HepG2 (cell line): ENCODE measurements around the gene WNK4. TPM values are rescaled to one million over a fixed set of nuclear protein-coding genes. Genes with fewer than 3 reads are reported as not detected.

ENCODE experiments used
- CEBPB ChIP-seq: IDR thresholded peaks from 2 replicates; pipeline ENCODE4 v1.6.1; 2011; ENCODE audit warnings: low read depth, low read length, improper control_type of control experiment, borderline replicate concordance
- ELF4 ChIP-seq: sonication (generic); formaldehyde crosslinking; IDR thresholded peaks from 2 replicates; pipeline ENCODE4 v1.5.0; 2020; ENCODE audit warnings: missing genetic modification reagents, mild to moderate bottlenecking, moderate library complexity, borderline replicate concordance
- FOXJ3 ChIP-seq: sonication (generic); formaldehyde crosslinking; IDR thresholded peaks from 2 replicates; pipeline ENCODE4 v1.4.0; 2020; ENCODE audit warnings: missing genetic modification reagents, mild to moderate bottlenecking, borderline replicate concordance
- KDM6A ChIP-seq: IDR thresholded peaks from 2 replicates; pipeline ENCODE4 v1.6.1; 2016; ENCODE audit warnings: low read depth
- MEF2D ChIP-seq: sonication (generic); formaldehyde crosslinking; IDR thresholded peaks from 2 replicates; pipeline ENCODE4 v1.5.1; 2020; ENCODE audit warnings: mild to moderate bottlenecking, missing genetic modification reagents
- NRL ChIP-seq: sonication (generic); formaldehyde crosslinking; IDR thresholded peaks from 2 replicates; pipeline ENCODE4 v1.5.0; 2020; ENCODE audit warnings: missing genetic modification reagents, mild to moderate bottlenecking, moderate library complexity, borderline replicate concordance
- RAD21 ChIP-seq: fragments of 450-650 bp; formaldehyde crosslinking; IDR thresholded peaks from 2 replicates; pipeline ENCODE4 v1.5.0; 2020; ENCODE audit warnings: mild to moderate bottlenecking
- TAF15 ChIP-seq: fragments of 200-400 bp; formaldehyde crosslinking; IDR thresholded peaks from one replicate; pipeline ENCODE4 v1.6.1; 2018; ENCODE audit warnings: mild to moderate bottlenecking, low read depth, low read length; ENCODE audit not compliant: poor library complexity, severe bottlenecking
- TEAD3 ChIP-seq: optimal IDR thresholded peaks from 2 replicates; pipeline ENCODE3; 2016; ENCODE audit warnings: borderline replicate concordance
- ZBTB21 ChIP-seq: sonication (generic); formaldehyde crosslinking; IDR thresholded peaks from 2 replicates; pipeline ENCODE4 v1.4.0; 2020; ENCODE audit warnings: missing genetic modification reagents
- ZEB1 ChIP-seq: IDR thresholded peaks from 2 replicates; pipeline ENCODE4 v1.6.1; 2012; ENCODE audit warnings: mild to moderate bottlenecking, low read depth, inconsistent platforms; ENCODE audit not compliant: insufficient replicate concordance
- ZNF382 ChIP-seq: sonication (generic); formaldehyde crosslinking; IDR thresholded peaks from 2 replicates; pipeline ENCODE4 v1.5.0; 2020; ENCODE audit warnings: missing genetic modification reagents, mild to moderate bottlenecking, borderline replicate concordance
- ZNF451 ChIP-seq: sonication (generic); formaldehyde crosslinking; IDR thresholded peaks from 2 replicates; pipeline ENCODE4 v1.5.0; 2020; ENCODE audit warnings: mild to moderate bottlenecking, missing genetic modification reagents
- ZNF607 ChIP-seq: sonication (generic); formaldehyde crosslinking; IDR thresholded peaks from 2 replicates; pipeline ENCODE4 v1.5.1; 2020; ENCODE audit warnings: missing genetic modification reagents, mild to moderate bottlenecking, borderline replicate concordance
- ZSCAN25 ChIP-seq: sonication (generic); formaldehyde crosslinking; IDR thresholded peaks from 2 replicates; pipeline ENCODE4 v1.8.0; 2022; ENCODE audit warnings: mild to moderate bottlenecking, missing genetic modification reagents
- polyA plus RNA-seq, 8 experiments: library from polyadenylated mRNA; depleted of rRNA in 3 of 8; stranded (reverse) in 7 of 8; unstranded in 1 of 8; fragments of >200 nt; fragmentation: Illumina TruSeq in 4 of 8; extraction: Trizol in 4 of 8; gene quantifications; 2 replicates each; pipeline versions ENCODE4 v1.2.1 to v1.2.3, GENCODE V29; 2011 to 2016; ENCODE audit warnings: low read depth in 4 of 8, missing spikeins in 1 of 8, mixed read lengths in 1 of 8; ENCODE audit not compliant: insufficient read depth in 1 of 8
- total RNA-seq, 5 experiments: library from RNA; depleted of rRNA; stranded (reverse); fragments of >200 nt; fragmentation: Illumina TruSeq; extraction: Trizol; gene quantifications; 2 replicates each; pipeline ENCODE4 v1.2.3, GENCODE V29; 2016; ENCODE audit warnings: low read depth in 1 of 5
- TF ChIP-seq, protein P1 (sequence below): sonication (generic); formaldehyde crosslinking; IDR thresholded peaks from 2 replicates; pipeline ENCODE4 v1.5.1; 2020; ENCODE audit warnings: mild to moderate bottlenecking, missing genetic modification reagents
- TF ChIP-seq, protein P2 (sequence below): sonication (generic); formaldehyde crosslinking; IDR thresholded peaks from 2 replicates; pipeline ENCODE4 v1.8.0; 2022; ENCODE audit warnings: missing genetic modification reagents, mild to moderate bottlenecking, inconsistent platforms, borderline replicate concordance
- TF ChIP-seq, protein P3 (sequence below): sonication (generic); formaldehyde crosslinking; IDR thresholded peaks from 2 replicates; pipeline ENCODE4 v1.8.0; 2022; ENCODE audit warnings: missing genetic modification reagents, mild to moderate bottlenecking, borderline replicate concordance
- TF ChIP-seq, protein P4 (sequence below): sonication (generic); formaldehyde crosslinking; IDR thresholded peaks from 2 replicates; pipeline ENCODE4 v1.8.0; 2022; ENCODE audit warnings: missing genetic modification reagents, low read depth, mild to moderate bottlenecking, borderline replicate concordance
- TF ChIP-seq, protein P5 (sequence below): sonication (generic); formaldehyde crosslinking; IDR thresholded peaks from 2 replicates; pipeline ENCODE4 v1.8.0; 2022; ENCODE audit warnings: mild to moderate bottlenecking, missing genetic modification reagents, moderate library complexity

WNK4 gene
- total and polyA plus RNA-seq, 2 of the 13 experiments (the other 11 are each of a cell fraction or from before 2014, with no cell fraction given) = 2.7 to 13.7 TPM

DNA sequence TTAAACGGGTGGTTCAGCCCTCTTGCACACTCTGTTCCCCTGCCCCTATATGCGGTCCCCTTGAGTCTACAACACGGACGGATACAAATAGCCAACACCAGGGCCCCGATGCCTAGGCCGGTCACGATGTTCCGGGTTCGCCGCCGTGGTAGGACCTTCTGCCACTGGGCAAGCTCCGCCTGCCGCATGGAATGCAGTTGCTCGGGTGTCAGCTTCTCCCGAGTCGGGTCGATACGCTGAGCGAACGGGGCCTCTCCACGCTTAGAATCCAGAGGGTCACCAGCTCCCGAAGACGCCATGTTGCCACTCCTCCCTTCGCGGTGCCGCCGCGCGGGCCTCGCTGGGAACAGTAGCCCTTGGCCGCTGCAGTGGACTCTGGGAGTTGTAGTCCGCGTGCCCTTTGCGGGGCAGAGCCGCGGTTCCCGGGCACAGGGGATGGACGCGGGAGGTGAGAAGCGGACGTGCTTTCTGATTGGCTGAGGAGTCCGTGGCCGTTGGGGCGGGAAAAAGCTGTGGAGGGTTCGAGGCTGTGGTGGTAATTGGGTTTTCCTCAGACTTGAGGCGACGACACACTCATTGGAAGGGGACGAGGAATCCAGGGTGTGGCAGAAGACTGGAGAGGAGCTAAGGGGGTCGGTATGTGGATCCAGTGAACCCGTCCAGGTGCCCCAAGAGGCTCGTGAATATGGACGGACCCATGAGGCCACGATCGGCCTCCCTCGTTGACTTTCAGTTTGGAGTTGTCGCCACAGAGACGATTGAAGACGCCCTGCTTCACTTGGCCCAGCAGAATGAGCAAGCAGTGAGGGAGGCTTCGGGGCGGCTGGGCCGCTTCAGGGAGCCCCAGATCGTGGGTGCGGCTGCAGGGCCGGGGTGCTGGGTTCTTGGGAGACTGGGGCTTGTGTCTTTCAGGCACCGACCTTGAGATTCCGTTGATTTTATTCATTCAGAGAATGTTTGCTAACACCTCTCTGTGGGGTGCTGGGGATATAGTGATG lies 18.3 kb downstream of the WNK4 start, which contains the start of the genes CNTD1 and COA3 (continued):
- TF ChIP-seq ZBTB21 (no peak; the same call in none of the 2 replicates), RAD21 (CRISPR knock-in tag) (peak; percentile 67), ZNF451 (CRISPR knock-in tag) (peak; percentile 54), TAF15 (peak; percentile 90), NRL (CRISPR knock-in tag) (peak; percentile 85), TEAD3 (CRISPR knock-in tag) (peak; percentile 85), ZNF382 (no peak), FOXJ3 (CRISPR knock-in tag) (peak; percentile 48; the same call in 1 of the 2 replicates), ZSCAN25 (CRISPR knock-in tag) (peak; percentile 87), ELF4 (CRISPR knock-in tag) (0 out of 2 replicates have a peak, but pooled peaks have one; percentile 64), ZNF607 (peak; percentile 89), KDM6A (peak; percentile 22; the same call in 1 of the 2 replicates), MEF2D (peak; percentile 90), CEBPB (no peak), ZEB1 (peak; percentile 14)
- TF ChIP-seq, protein P1, sequence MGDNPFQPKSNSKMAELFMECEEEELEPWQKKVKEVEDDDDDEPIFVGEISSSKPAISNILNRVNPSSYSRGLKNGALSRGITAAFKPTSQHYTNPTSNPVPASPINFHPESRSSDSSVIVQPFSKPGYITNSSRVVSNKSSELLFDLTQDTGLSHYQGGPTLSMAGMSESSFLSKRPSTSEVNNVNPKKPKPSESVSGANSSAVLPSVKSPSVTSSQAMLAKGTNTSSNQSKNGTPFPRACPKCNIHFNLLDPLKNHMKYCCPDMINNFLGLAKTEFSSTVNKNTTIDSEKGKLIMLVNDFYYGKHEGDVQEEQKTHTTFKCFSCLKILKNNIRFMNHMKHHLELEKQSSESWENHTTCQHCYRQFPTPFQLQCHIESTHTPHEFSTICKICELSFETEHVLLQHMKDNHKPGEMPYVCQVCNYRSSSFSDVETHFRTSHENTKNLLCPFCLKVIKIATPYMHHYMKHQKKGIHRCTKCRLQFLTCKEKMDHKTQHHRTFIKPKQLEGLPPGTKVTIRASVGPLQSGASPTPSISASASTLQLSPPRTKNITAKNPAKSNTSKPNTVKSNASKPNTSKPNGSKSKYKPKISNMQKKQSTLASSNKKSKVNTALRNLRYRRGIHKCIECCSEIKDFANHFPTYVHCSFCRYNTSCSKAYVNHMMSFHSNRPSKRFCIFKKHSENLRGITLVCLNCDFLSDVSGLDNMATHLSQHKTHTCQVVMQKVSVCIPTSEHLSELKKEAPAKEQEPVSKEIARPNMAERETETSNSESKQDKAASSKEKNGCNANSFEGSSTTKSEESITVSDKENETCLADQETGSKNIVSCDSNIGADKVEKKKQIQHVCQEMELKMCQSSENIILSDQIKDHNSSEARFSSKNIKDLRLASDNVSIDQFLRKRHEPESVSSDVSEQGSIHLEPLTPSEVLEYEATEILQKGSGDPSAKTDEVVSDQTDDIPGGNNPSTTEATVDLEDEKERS (CRISPR knock-in tag) = peak; percentile 98
- TF ChIP-seq, protein P2, sequence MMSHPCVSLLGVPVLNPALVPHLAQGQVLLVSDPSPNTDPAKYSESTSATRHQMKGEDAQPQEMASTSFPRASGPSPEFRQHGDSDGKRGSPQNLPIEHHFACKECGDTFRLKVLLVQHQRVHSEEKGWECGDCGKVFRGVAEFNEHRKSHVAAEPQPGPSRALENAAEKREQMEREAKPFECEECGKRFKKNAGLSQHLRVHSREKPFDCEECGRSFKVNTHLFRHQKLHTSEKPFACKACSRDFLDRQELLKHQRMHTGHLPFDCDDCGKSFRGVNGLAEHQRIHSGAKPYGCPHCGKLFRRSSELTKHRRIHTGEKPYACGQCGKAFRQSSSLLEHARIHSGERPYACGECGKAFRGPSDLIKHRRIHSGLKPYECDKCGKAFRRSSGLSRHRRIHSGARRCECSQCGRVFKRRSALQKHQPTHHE (CRISPR knock-in tag) = peak; percentile 98
- TF ChIP-seq, protein P3, sequence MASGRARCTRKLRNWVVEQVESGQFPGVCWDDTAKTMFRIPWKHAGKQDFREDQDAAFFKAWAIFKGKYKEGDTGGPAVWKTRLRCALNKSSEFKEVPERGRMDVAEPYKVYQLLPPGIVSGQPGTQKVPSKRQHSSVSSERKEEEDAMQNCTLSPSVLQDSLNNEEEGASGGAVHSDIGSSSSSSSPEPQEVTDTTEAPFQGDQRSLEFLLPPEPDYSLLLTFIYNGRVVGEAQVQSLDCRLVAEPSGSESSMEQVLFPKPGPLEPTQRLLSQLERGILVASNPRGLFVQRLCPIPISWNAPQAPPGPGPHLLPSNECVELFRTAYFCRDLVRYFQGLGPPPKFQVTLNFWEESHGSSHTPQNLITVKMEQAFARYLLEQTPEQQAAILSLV (CRISPR knock-in tag) = peak; percentile 98
- TF ChIP-seq, protein P4, sequence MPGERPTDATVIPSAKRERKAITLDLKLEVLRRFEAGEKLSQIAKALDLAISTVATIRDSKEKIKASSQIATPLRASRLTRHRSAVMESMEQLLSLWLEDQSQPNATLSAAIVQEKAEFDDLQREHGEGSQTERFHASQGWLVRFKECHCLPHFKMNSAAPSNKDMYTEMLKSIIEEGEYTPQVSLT (CRISPR knock-in tag) = no peak
- TF ChIP-seq, protein P5, sequence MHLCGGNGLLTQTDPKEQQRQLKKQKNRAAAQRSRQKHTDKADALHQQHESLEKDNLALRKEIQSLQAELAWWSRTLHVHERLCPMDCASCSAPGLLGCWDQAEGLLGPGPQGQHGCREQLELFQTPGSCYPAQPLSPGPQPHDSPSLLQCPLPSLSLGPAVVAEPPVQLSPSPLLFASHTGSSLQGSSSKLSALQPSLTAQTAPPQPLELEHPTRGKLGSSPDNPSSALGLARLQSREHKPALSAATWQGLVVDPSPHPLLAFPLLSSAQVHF = no peak
